CD14-positive monocyte (primary cell): ENCODE measurements around the gene CHRNA1. TPM values are rescaled to one million over a fixed set of nuclear protein-coding genes. Genes with fewer than 3 reads are reported as not detected.

Experiments used
- DNase-seq, 3 donors: peaks; one replicate each; pipeline ENCODE4 v3.0.0-alpha.2; 2011 to 2022
- H2AFZ ChIP-seq: 2 replicates; pipeline ENCODE4 v1.6.0; 2012; ENCODE audit warnings: mild to moderate bottlenecking, low read depth, low read length, inconsistent platforms; ENCODE audit not compliant: insufficient read depth, poor library complexity, severe bottlenecking
- H3K27ac ChIP-seq, 2 donors: 1 replicate in 1 of 2; 2 replicates in 1 of 2; pipeline ENCODE4 v1.5.1; 2012 to 2013; ENCODE audit warnings: low read length in 2 of 2, control low read depth in 1 of 2, inconsistent platforms in 1 of 2, low read depth in 1 of 2, mild to moderate bottlenecking in 1 of 2
- H3K27me3 ChIP-seq, 2 donors: one replicate each; pipeline versions ENCODE4 v1.6.0 to v1.6.1; 2011 to 2013; ENCODE audit warnings: low read length in 2 of 2; ENCODE audit not compliant: control insufficient read depth in 2 of 2, insufficient read depth in 2 of 2
- H3K36me3 ChIP-seq, 2 donors: replicated peaks in 1 of 2; 1 replicate in 1 of 2; 2 replicates in 1 of 2; pipeline versions ENCODE4 v1.5.1 to v1.6.1; 2012 to 2013; ENCODE audit warnings: low read length in 2 of 2, control low read depth in 1 of 2, inconsistent platforms in 1 of 2, mild to moderate bottlenecking in 1 of 2; ENCODE audit not compliant: insufficient read depth in 2 of 2, control insufficient read depth in 1 of 2
- H3K4me1 ChIP-seq, 2 donors: 1 replicate in 1 of 2; 2 replicates in 1 of 2; pipeline versions ENCODE4 v1.5.1 to v1.6.1; 2012 to 2013; ENCODE audit warnings: low read length in 2 of 2, control low read depth in 1 of 2, inconsistent platforms in 1 of 2, mild to moderate bottlenecking in 1 of 2, moderate library complexity in 1 of 2; ENCODE audit not compliant: insufficient read depth in 2 of 2, control insufficient read depth in 1 of 2
- H3K4me2 ChIP-seq: replicated peaks from 2 replicates; pipeline ENCODE3; 2012; ENCODE audit warnings: low read length, moderate library complexity, mild to moderate bottlenecking; ENCODE audit not compliant: poor library complexity, severe bottlenecking; ENCODE audit errors: extremely low read depth
- H3K4me3 ChIP-seq, 3 experiments: fragments of 200-600 bp in 1 of 3; sonication (generic) in 1 of 3; replicated peaks in 1 of 3; 1 replicate in 2 of 3; 2 replicates in 1 of 3; pipeline ENCODE4 v1.5.1; 2011 to 2013; ENCODE audit warnings: low read length in 3 of 3, mild to moderate bottlenecking in 3 of 3, control low read depth in 2 of 3, low read depth in 2 of 3, inconsistent platforms in 1 of 3, moderate library complexity in 1 of 3
- H3K79me2 ChIP-seq: 2 replicates; pipeline ENCODE4 v1.6.0; 2012; ENCODE audit warnings: mild to moderate bottlenecking, control low read depth, inconsistent platforms, low read length, moderate library complexity; ENCODE audit not compliant: insufficient read depth
- H3K9ac ChIP-seq: 2 replicates; pipeline ENCODE4 v1.6.0; 2017; ENCODE audit warnings: low read length, mild to moderate bottlenecking; ENCODE audit not compliant: insufficient read depth, poor library complexity, severe bottlenecking
- H3K9me3 ChIP-seq, 2 donors: replicated peaks in 1 of 2; 1 replicate in 1 of 2; 2 replicates in 1 of 2; pipeline versions ENCODE4 v1.5.1 to v1.6.1; 2012 to 2013; ENCODE audit warnings: low read length in 2 of 2, control low read depth in 1 of 2; ENCODE audit not compliant: control insufficient read depth in 1 of 2, insufficient read depth in 1 of 2
- H4K20me1 ChIP-seq: 2 replicates; pipeline ENCODE4 v1.6.0; 2012; ENCODE audit warnings: mild to moderate bottlenecking, low read length, control low read depth, moderate library complexity; ENCODE audit not compliant: insufficient read depth
- H3K27ac Mint-ChIP-seq, 7 donors: one replicate each; pipeline ENCODE4 v1.8.0; 2020; ENCODE audit warnings: mild to moderate bottlenecking in 7 of 7, mixed read lengths in 7 of 7, moderate library complexity in 6 of 7, inconsistent platforms in 2 of 7
- H3K27me3 Mint-ChIP-seq, 3 donors: one replicate each; pipeline ENCODE4 v1.8.0; 2021 to 2022; ENCODE audit warnings: low read depth in 3 of 3, mild to moderate bottlenecking in 3 of 3, mixed read lengths in 3 of 3, moderate library complexity in 3 of 3, inconsistent platforms in 1 of 3
- H3K36me3 Mint-ChIP-seq, 2 donors: one replicate each; pipeline ENCODE4 v1.8.0; 2020; ENCODE audit warnings: mixed read lengths in 2 of 2, inconsistent platforms in 1 of 2, mild to moderate bottlenecking in 1 of 2
- H3K4me1 Mint-ChIP-seq: one replicate; pipeline ENCODE4 v1.8.0; 2020; ENCODE audit warnings: mild to moderate bottlenecking, mixed read lengths
- H3K4me3 Mint-ChIP-seq, 2 donors: one replicate each; pipeline ENCODE4 v1.8.0; 2020; ENCODE audit warnings: mild to moderate bottlenecking in 2 of 2, mixed read lengths in 2 of 2, moderate library complexity in 1 of 2
- H3K9me3 Mint-ChIP-seq, 7 donors: one replicate each; pipeline ENCODE4 v1.8.0; 2020 to 2022; ENCODE audit warnings: mixed read lengths in 7 of 7, mild to moderate bottlenecking in 6 of 7, moderate library complexity in 6 of 7, inconsistent platforms in 2 of 7
- CTCF ChIP-seq: fragments of 200-600 bp; IDR thresholded peaks from one replicate; pipeline ENCODE4 v1.8.0; 2022; ENCODE audit warnings: antibody characterized with exemption, mild to moderate bottlenecking
- WGBS: methylation state at CpG from one replicate; pipeline ENCODE4 v1.1.5; 2013; ENCODE audit warnings: missing lambda C conversion rate; ENCODE audit not compliant: insufficient coverage; 5-methylcytosine and 5-hydroxymethylcytosine counted together
- intact Hi-C, 2 donors: fragments of 100-400 bp; cut with micrococcal nuclease; formaldehyde crosslinking; loops; one replicate each; pipeline versions ENCODE4 v1.15.0 to v1.15.1; 2023
- polyA plus RNA-seq, 3 donors: library from polyadenylated mRNA; depleted of rRNA in 1 of 3; unstranded in 2 of 3; stranded (reverse) in 1 of 3; fragments of 300-500 nt in 2 of 3; fragments of >200 nt in 1 of 3; fragmentation: Illumina TruSeq in 2 of 3; gene quantifications; 1 replicate in 2 of 3; 2 replicates in 1 of 3; pipeline ENCODE4 v1.2.3, GENCODE V29; 2012 to 2021

Gene CHRNA1
- polyA plus RNA-seq, 3 donors = not detected

DNA sequence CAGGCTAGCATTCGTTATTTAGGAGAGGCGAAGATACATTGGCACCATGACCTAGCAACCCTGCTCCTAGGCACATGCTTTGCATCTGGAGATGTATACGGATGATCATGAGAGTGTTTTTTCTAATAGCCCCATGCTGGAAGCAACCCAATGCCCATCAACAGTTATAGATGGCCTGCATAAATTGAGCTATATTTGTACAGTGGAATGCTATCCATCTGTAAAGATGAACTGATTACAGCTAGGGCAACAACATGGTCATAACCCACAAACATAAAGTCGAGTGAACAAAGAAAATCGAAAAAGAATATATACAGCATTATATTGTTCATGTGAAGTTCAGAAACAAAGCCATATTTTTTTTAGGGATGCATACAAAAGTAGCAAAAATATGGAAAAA is 20.6 kb upstream of the CHRNA1 start:
- Mint-ChIP-seq H3K27me3 (peaks cover 0 to 2% (median 2%) of the 10 kb centered on the region in 3 donors), H3K9me3 (peaks cover 0 to 1% (median 0%) of the 10 kb centered on the region in 7 donors), H3K36me3 (no peaks in the 10 kb centered on the region), H3K4me1 (peaks cover 7% of the 10 kb centered on the region), H3K27ac (no peak overlapping the region), H3K4me3 (no peak overlapping the region)
- no peak for TF ChIP-seq CTCF
- Histone ChIP-seq H3K27me3 (peaks cover 0 to 3% of the 10 kb centered on the region in 2 donors), H3K36me3 (no peaks in the 10 kb centered on the region), H3K9me3 (no peaks in the 10 kb centered on the region), H3K4me3 (no peak overlapping the region), H3K4me1 (peaks cover 0 to 4% of the 10 kb centered on the region in 2 donors), H4K20me1 (no peaks in the 10 kb centered on the region), H3K9ac (no peak overlapping the region), H3K27ac (no peak overlapping the region), H3K79me2 (no peaks in the 10 kb centered on the region), H3K4me2 (no peak overlapping the region), H2AFZ (no peak overlapping the region)
- intact Hi-C loops = no loop called here
- no peak for DNase-seq
- WGBS = 83% methylated on average over 2 of the region's 5 CpGs

- no peak overlapping the region for H3K4me3 Mint-ChIP-seq
- Histone ChIP-seq H3K9me3 (no peaks in the 10 kb centered on the region), H2AFZ (no peak overlapping the region), H3K4me3 (no peak overlapping the region), H3K4me2 (no peak overlapping the region), H3K36me3 (no peaks in the 10 kb centered on the region), H3K27me3 (peaks cover 0 to 3% of the 10 kb centered on the region in 2 donors), H3K27ac (no peak overlapping the region), H3K79me2 (no peaks in the 10 kb centered on the region), H4K20me1 (no peaks in the 10 kb centered on the region), H3K4me1 (peaks cover 0 to 4% of the 10 kb centered on the region in 2 donors), H3K9ac (no peak overlapping the region)
- TF ChIP-seq CTCF = no peak
- no peak for DNase-seq
- H3K27ac Mint-ChIP-seq = no peak overlapping the region
- peaks cover 0 to 2% (median 0%) of the 10 kb centered on the region in 3 donors for H3K27me3 Mint-ChIP-seq
- peaks cover 7% of the 10 kb centered on the region for H3K4me1 Mint-ChIP-seq
- H3K9me3 Mint-ChIP-seq = peaks cover 0 to 1% (median 0%) of the 10 kb centered on the region in 7 donors
- WGBS = 99% methylated on average over 7 of the region's 7 CpGs
- intact Hi-C loops = no loop called here
- no peaks in the 10 kb centered on the region for H3K36me3 Mint-ChIP-seq
Measured at GRCh38 chr2:174784316-174784715, 20.0 kb upstream of the CHRNA1 start.
